ENCODE data around the gene FADS6. TPM values are rescaled to one million over a fixed set of nuclear protein-coding genes. Genes with fewer than 3 reads are reported as not detected.

FADS6 gene
- total and polyA plus RNA-seq, 3 donors from 2014 or later: 0.95 to 2.0 (median 1.4) TPM

DNA sequence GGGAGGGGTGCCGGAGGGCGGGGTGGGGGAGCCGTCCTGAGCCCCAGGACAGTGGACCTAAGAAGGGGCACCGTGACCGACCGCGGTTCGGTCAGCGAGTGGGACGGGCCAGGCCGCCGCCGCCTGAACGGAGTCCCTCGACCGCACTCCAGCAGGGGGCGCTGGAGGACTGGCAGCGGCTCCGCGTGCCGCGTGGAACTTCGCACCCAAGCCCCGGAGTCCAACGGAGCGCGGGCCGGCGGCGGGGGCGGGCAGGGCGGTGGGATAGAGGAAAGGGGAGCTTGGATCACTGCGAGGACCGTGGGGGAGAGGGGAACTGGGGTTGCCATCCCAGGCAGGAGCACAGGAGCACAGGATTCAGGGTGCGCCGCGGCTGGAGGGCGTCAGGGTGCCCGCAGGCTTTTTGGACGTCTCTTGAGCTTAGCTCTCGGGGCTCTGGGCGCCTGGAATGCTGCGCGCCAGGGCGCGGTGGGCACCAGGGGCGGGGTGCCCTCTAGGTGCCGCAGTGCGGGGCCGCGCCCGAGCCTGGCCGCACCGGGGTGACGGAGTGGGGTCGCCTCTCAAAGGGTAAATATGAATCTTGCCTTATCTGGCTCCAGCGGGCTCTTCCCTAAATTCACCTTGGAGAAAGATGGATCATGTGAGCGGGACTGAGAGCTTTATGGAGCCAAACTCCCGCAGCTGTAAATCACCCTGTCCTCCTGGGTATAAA lies 30.3 kb upstream of the FADS6 start:
- Histone ChIP-seq H3K4me1 (peaks cover 20% of the 10 kb centered on the region), H3K36me3 (ENCODE audit: low read depth, missing control alignments) (no peaks in the 10 kb centered on the region), H3K4me3 (peak overlapping the region; percentile 22 to 45), H3K27me3 (no peaks in the 10 kb centered on the region), H3K9me3 (no peaks in the 10 kb centered on the region), H3K27ac (no peak overlapping the region)
- WGBS, 2 donors: 0 to 2% methylated on average over 5 to 55 of the region's 59 CpGs
- peak; percentile 76 for DNase-seq
- intact Hi-C loops (cut with DNase I; ENCODE audit: low total_unique reads): no loop called here
- TF ChIP-seq, protein P1, sequence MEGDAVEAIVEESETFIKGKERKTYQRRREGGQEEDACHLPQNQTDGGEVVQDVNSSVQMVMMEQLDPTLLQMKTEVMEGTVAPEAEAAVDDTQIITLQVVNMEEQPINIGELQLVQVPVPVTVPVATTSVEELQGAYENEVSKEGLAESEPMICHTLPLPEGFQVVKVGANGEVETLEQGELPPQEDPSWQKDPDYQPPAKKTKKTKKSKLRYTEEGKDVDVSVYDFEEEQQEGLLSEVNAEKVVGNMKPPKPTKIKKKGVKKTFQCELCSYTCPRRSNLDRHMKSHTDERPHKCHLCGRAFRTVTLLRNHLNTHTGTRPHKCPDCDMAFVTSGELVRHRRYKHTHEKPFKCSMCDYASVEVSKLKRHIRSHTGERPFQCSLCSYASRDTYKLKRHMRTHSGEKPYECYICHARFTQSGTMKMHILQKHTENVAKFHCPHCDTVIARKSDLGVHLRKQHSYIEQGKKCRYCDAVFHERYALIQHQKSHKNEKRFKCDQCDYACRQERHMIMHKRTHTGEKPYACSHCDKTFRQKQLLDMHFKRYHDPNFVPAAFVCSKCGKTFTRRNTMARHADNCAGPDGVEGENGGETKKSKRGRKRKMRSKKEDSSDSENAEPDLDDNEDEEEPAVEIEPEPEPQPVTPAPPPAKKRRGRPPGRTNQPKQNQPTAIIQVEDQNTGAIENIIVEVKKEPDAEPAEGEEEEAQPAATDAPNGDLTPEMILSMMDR (IDR thresholded peaks at IDR 0.05): peak in 2 of 3 experiments; percentile 49 to 89
- TF ChIP-seq POLR2A (IDR thresholded peaks at IDR 0.05): no peak

DNA sequence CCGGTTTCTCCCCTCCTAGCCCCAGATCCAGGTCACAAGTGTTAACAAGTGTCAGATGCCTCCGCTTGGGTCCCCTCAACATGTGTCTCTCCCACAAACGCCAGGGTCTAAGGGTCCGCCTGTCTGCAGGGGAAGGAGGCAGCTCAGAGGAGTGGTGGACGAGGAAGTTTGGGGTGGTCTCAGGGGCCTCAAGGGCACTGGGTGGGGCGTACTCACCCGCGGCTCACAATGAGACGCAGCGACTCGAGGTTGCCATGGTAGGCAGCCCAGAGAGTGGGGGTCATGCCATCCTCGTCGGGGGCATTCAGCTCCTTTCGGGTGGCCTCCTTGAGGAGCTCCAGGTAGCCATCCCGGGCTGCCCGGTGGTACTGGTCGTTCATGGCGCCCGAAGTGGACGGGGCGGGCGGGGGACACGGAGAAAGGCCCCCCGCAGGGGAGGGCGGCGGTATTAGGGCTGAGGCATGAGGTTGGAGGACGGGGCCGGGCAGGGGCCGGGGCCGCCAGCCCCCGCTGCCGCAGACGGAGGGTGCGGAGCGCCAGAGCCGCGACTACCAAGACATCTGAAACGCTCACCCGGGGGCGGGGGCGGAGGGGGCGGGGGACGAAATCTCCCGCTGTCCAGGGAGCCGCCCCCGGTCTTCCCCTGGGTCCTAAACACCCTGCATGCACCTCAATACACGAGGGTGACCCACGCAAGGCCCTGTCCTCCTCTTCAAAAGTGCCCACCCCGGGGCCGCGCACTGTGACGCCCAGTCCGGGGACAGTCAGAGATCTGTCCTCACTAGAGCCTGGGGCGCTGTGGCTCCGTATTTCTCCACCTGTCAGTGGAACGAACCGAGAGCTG lies 29.5 kb upstream of the FADS6 start, which contains the start of gene USH1G:
Gene USH1G, minus strand, starts transcription at position 562 of the 844 bp plus-strand sequence. Its CDS starts 182 bp downstream, at position 380.
- 6 to 10% methylated on average over 22 to 57 of the region's 57 CpGs for WGBS, 2 donors

DNA sequence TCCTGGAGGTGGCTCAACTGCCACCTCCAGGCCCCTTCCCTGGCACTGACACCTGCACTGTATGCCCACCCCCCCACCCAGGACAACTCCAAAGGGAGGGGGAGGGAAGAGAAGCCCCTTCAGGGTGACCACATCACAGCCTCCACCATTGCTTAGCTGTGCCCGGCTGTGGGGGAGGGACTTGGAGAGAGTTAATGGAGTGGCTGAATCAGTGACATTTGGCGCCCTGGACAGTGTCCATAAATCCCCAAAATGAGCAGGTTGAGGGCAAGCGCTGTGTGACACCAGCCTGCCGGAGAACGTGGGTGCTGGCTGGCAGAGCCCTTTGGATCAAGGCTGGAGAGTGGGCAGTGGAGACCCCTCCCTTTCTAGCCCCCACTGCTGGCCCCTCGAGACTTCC lies 28.7 kb upstream of the FADS6 start:
- DNase-seq: no peak
- TF ChIP-seq, protein P1 (IDR thresholded peaks at IDR 0.05): no peak
- no peak for TF ChIP-seq POLR2A (IDR thresholded peaks at IDR 0.05)
- H3K36me3 ChIP-seq (ENCODE audit: low read depth, missing control alignments): no peaks in the 10 kb centered on the region
- no peaks in the 10 kb centered on the region for H3K27me3 ChIP-seq
- WGBS, 2 donors: 67% methylated on average over 6 of the region's 6 CpGs
- intact Hi-C loops (cut with DNase I; ENCODE audit: low total_unique reads): no loop called here
- H3K4me1 ChIP-seq: peaks cover 20% of the 10 kb centered on the region
- H3K4me3 ChIP-seq: no peak overlapping the region
- no peaks in the 10 kb centered on the region for H3K9me3 ChIP-seq
- no peak overlapping the region for H3K27ac ChIP-seq

More for the DNA sequence above, 29.5 kb upstream of the FADS6 start, which contains the start of gene USH1G:
- H3K27me3 ChIP-seq: no peaks in the 10 kb centered on the region
- H3K4me3 ChIP-seq: peak within 1 kb of the TSS; percentile 22 to 45
- H3K36me3 ChIP-seq (ENCODE audit: low read depth, missing control alignments): no peaks in the 10 kb centered on the region
- no peaks in the 10 kb centered on the region for H3K9me3 ChIP-seq
- intact Hi-C loops (cut with DNase I; ENCODE audit: low total_unique reads): no loop called here
- TF ChIP-seq, protein P1 (IDR thresholded peaks at IDR 0.05): no peak
- TF ChIP-seq POLR2A (IDR thresholded peaks at IDR 0.05): no peak
- peaks cover 20% of the 10 kb centered on the region for H3K4me1 ChIP-seq
- peak; percentile 63 for DNase-seq
- no peak within 1 kb of the TSS for H3K27ac ChIP-seq

DNA sequence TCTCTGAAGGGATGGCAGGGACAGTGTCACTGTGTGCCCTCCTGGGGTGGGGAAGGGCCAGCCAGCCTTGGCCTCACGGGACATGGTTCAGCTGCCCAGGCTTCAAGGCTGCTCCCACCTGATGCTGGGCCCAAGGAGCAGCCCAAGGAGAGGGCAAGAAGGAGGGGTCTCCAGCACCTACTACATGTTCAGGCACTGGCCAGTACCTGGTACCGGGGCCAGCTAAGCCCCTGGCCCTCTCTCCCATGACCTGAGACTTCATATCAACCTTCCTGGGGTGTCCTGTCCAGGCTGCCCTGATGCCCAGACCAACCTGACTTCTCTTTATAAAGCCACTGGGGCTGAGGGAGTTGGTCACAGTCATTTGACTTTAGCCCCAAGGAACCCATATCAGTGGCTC lies 28.3 kb upstream of the FADS6 start:
- Histone ChIP-seq H3K27ac (no peak overlapping the region), H3K9me3 (no peaks in the 10 kb centered on the region), H3K4me3 (no peak overlapping the region), H3K4me1 (peaks cover 20% of the 10 kb centered on the region), H3K27me3 (no peaks in the 10 kb centered on the region), H3K36me3 (ENCODE audit: low read depth, missing control alignments) (no peaks in the 10 kb centered on the region)
- TF ChIP-seq, protein P1 (IDR thresholded peaks at IDR 0.05): no peak
- no peak for TF ChIP-seq POLR2A (IDR thresholded peaks at IDR 0.05)
- no peak for DNase-seq
- WGBS, 2 donors: 80 to 100% methylated on average over 1 of the region's 2 CpGs
- intact Hi-C loops (cut with DNase I; ENCODE audit: low total_unique reads): no loop called here
